Measurements from ENCODE around the gene RAPGEF6. TPM values are rescaled to one million over a fixed set of nuclear protein-coding genes. Genes with fewer than 3 reads are reported as not detected.

The RAPGEF6 gene
- total and polyA plus RNA-seq, 9 of the 15 experiments (the other 6 are each of a cell fraction or from before 2014, with no cell fraction given) = 2.7 to 23.4 (median 12.7) TPM

- TF ChIP-seq ZNF347 (CRISPR knock-in tag; IDR thresholded peaks at IDR 0.05; ENCODE audit: low read depth) = no peak
- TF ChIP-seq MAFF (IDR thresholded peaks at IDR 0.05; ENCODE audit: low read length) = no peak
- TF ChIP-seq CXXC5 (CRISPR knock-in tag; IDR thresholded peaks at IDR 0.05) = no peak
- no peak for TF ChIP-seq ZNF239 (CRISPR knock-in tag; IDR thresholded peaks at IDR 0.05)
- no peak for TF ChIP-seq NFXL1 (CRISPR knock-in tag; IDR thresholded peaks at IDR 0.05)
- no peak for TF ChIP-seq ZNF699 (CRISPR knock-in tag; IDR thresholded peaks at IDR 0.05; ENCODE audit: insufficient replicate concordance)
- TF ChIP-seq ZBTB17 (CRISPR knock-in tag; IDR thresholded peaks at IDR 0.05) = 0 out of 2 replicates have a peak, but pooled peaks have one; percentile 54
- no peak for TF ChIP-seq HSF4 (CRISPR knock-in tag; IDR thresholded peaks at IDR 0.05; ENCODE audit: borderline replicate concordance)
- TF ChIP-seq ZC3H4 (CRISPR knock-in tag; IDR thresholded peaks at IDR 0.05; ENCODE audit: borderline replicate concordance) = no peak
- TF ChIP-seq CSDE1 (IDR thresholded peaks at IDR 0.05) = no peak
- peak; percentile 73 for TF ChIP-seq NFIC (IDR thresholded peaks at IDR 0.05)
- TF ChIP-seq MLX (CRISPR knock-in tag; conservative IDR thresholded peaks at IDR 0.05) = no peak
- no peak for TF ChIP-seq RFX5 (IDR thresholded peaks at IDR 0.05; ENCODE audit: low read depth, low read length)
- no peak for TF ChIP-seq CHCHD3 (CRISPR knock-in tag; IDR thresholded peaks at IDR 0.05)
- peak; percentile 95 for TF ChIP-seq TEAD4 (IDR thresholded peaks at IDR 0.05; ENCODE audit: low read length)
- TF ChIP-seq TEAD4 (CRISPR knock-in tag; IDR thresholded peaks at IDR 0.05; ENCODE audit: borderline replicate concordance) = no peak
- TF ChIP-seq NCOR1 (IDR thresholded peaks at IDR 0.05) = peak; percentile 80
- TF ChIP-seq KDM5B (IDR thresholded peaks at IDR 0.05; ENCODE audit: insufficient replicate concordance, low read depth, low read length) = no peak
- no peak for TF ChIP-seq HMG20B (CRISPR knock-in tag; IDR thresholded peaks at IDR 0.05)
- TF ChIP-seq MED1 (CRISPR knock-in tag; IDR thresholded peaks at IDR 0.05; ENCODE audit: borderline replicate concordance) = no peak
- no peak for TF ChIP-seq ZNF184 (CRISPR knock-in tag; IDR thresholded peaks at IDR 0.05)
- 0 out of 2 replicates have a peak, but pooled peaks have one; percentile 25 for TF ChIP-seq HLTF (IDR thresholded peaks at IDR 0.05)
- no peak for TF ChIP-seq ZNF384 (IDR thresholded peaks at IDR 0.05; ENCODE audit: low read depth, low read length)
- TF ChIP-seq ILF3 (IDR thresholded peaks at IDR 0.05; ENCODE audit: borderline replicate concordance) = peak; percentile 38; the same call in 1 of the 2 replicates
- TF ChIP-seq SLC30A9 (CRISPR knock-in tag; IDR thresholded peaks at IDR 0.05) = no peak
- TF ChIP-seq TARDBP (IDR thresholded peaks at IDR 0.05) = no peak
- peak; percentile 66; the same call in 1 of the 2 replicates for TF ChIP-seq HDAC2 (IDR thresholded peaks at IDR 0.05)
- no peak for TF ChIP-seq FOXO4 (CRISPR knock-in tag; IDR thresholded peaks at IDR 0.05)
- TF ChIP-seq SAFB (IDR thresholded peaks at IDR 0.05; ENCODE audit: borderline replicate concordance, low read depth, low read length) = no peak
- no peak for TF ChIP-seq RAD51 (IDR thresholded peaks at IDR 0.05; ENCODE audit: borderline replicate concordance, low read depth)
- TF ChIP-seq HDAC8 (tag; IDR thresholded peaks at IDR 0.05) = no peak
- TF ChIP-seq MCM2 (IDR thresholded peaks at IDR 0.05; ENCODE audit: low read depth) = no peak
Measured at GRCh38 chr5:131640043-131640856, 5.2 kb upstream of the RAPGEF6 start (continued).

All from K562 (cell line).